ENCODE results near the gene SLC7A9. TPM values are rescaled to one million over a fixed set of nuclear protein-coding genes. Genes with fewer than 3 reads are reported as not detected.

The SLC7A9 gene
- total and polyA plus RNA-seq, 2 of the 13 experiments (the other 11 are each of a cell fraction or from before 2014, with no cell fraction given), result 4.7 to 8.3 TPM

- no TSS peak for BruUV-seq (replicated peaks)
- 95% methylated on average over 18 of the region's 19 CpGs for WGBS (ENCODE audit: low lambda C conversion rate)
- DNase-seq (ENCODE audit: low spot score), result no peak
These were observed 25.8 kb downstream of the SLC7A9 start for GRCh38 chr19:32843716-32844245.

More at GRCh38 chr19:32843716-32844245, 25.8 kb downstream of the SLC7A9 start:
- Histone ChIP-seq H3K36me3 (replicated peaks in 1 of 2; ENCODE audit: control insufficient read depth in 1 of 2, insufficient read depth in 2 of 2, low read length in 2 of 2) (peaks cover 1 to 23% of the 10 kb centered on the region in 2 experiments; a peak in 3 of 5 replicates), H3K9ac (ENCODE audit: insufficient read depth, low read depth, low read length) (no peak overlapping the region), H3K4me3 (replicated peaks in 1 of 3; ENCODE audit: insufficient read depth in 1 of 3, low read depth in 2 of 3, low read length in 3 of 3) (no peak overlapping the region), H3K79me2 (ENCODE audit: insufficient read depth, low read length) (no peaks in the 10 kb centered on the region), H4K20me1 (ENCODE audit: insufficient read depth, low read length) (no peaks in the 10 kb centered on the region), H2AFZ (ENCODE audit: low read length) (no peak overlapping the region), H3K9me3 (ENCODE audit: low read length) (peaks cover 14% of the 10 kb centered on the region), H3K4me2 (ENCODE audit: low read depth, low read length) (no peak overlapping the region), H3K27ac (ENCODE audit: extremely low read length, insufficient read depth, low read length) (no peak overlapping the region), H3K27me3 (ENCODE audit: control insufficient read depth in 1 of 2, insufficient read depth in 2 of 2, low read length in 2 of 2) (no peaks in the 10 kb centered on the region), H3K4me1 (ENCODE audit: insufficient read depth, low read length) (no peaks in the 10 kb centered on the region)
- POLR2A ChIA-PET, result no interaction called here
- FAIRE-seq (no peak), ATAC-seq (no peak)
- in situ Hi-C loops (cut with HindIII; ENCODE audit: extremely low pct_ligation_motif_present, low pct_unique_long_range_greater_than_20kb), result no loop called here
- CTCF ChIA-PET (ENCODE audit: low intra/inter-chr PET ratio, low total read pairs), result no interaction called here
- TF ChIP-seq NRL (CRISPR knock-in tag; IDR thresholded peaks at IDR 0.05; ENCODE audit: borderline replicate concordance), result no peak
- TF ChIP-seq SNAI1 (CRISPR knock-in tag; IDR thresholded peaks at IDR 0.05; ENCODE audit: borderline replicate concordance), result no peak
- TF ChIP-seq ZNF691 (CRISPR knock-in tag; IDR thresholded peaks at IDR 0.05; ENCODE audit: borderline replicate concordance, low read depth), result no peak
- TF ChIP-seq SUZ12 (IDR thresholded peaks at IDR 0.05; ENCODE audit: low read depth, low read length), result no peak
- TF ChIP-seq ZNF512B (CRISPR knock-in tag; IDR thresholded peaks at IDR 0.05; ENCODE audit: borderline replicate concordance), result no peak
- TF ChIP-seq STAG1 (CRISPR knock-in tag; IDR thresholded peaks at IDR 0.05), result no peak
- no peak for TF ChIP-seq ZHX1 (CRISPR knock-in tag; IDR thresholded peaks at IDR 0.05; ENCODE audit: low read depth)
- intact Hi-C loops (cut with micrococcal nuclease; ENCODE audit: unreplicated experiment), result no loop called here
